Measurements from ENCODE around the gene RPE.

RPE gene

GRCh38 chr2:210046851-210047500 lies 44.5 kb downstream of the RPE start:
- no peak for TF ChIP-seq CTCF (IDR thresholded peaks at IDR 0.05; ENCODE audit: borderline replicate concordance, insufficient read depth, low read depth, low read length)

GRCh38 chr2:210049831-210050230 lies 47.4 kb downstream of the RPE start:
- TF ChIP-seq CTCF (IDR thresholded peaks at IDR 0.05; ENCODE audit: borderline replicate concordance, insufficient read depth, low read depth, low read length) = no peak
- H3K4me3 ChIP-seq (ENCODE audit: low read depth, low read length) = no peak overlapping the region

More at GRCh38 chr2:210046851-210047500, 44.5 kb downstream of the RPE start:
- H3K4me3 ChIP-seq (ENCODE audit: low read depth, low read length) = no peak overlapping the region

GRCh38 chr2:210050885-210051284 lies 48.4 kb downstream of the RPE start:
- no peak for TF ChIP-seq CTCF (IDR thresholded peaks at IDR 0.05; ENCODE audit: borderline replicate concordance, insufficient read depth, low read depth, low read length)
- no peak overlapping the region for H3K4me3 ChIP-seq (ENCODE audit: low read depth, low read length)

GRCh38 chr2:210054696-210055095 lies 52.3 kb downstream of the RPE start:
- TF ChIP-seq CTCF (IDR thresholded peaks at IDR 0.05; ENCODE audit: borderline replicate concordance, insufficient read depth, low read depth, low read length) = no peak
- no peak overlapping the region for H3K4me3 ChIP-seq (ENCODE audit: low read depth, low read length)

- no peak for TF ChIP-seq CTCF (IDR thresholded peaks at IDR 0.05; ENCODE audit: borderline replicate concordance, insufficient read depth, low read depth, low read length)
- H3K4me3 ChIP-seq (ENCODE audit: low read depth, low read length) = no peak overlapping the region
Observed at GRCh38 chr2:210055825-210056224, 53.4 kb downstream of the RPE start.

GRCh38 chr2:210063306-210063705 lies 60.9 kb downstream of the RPE start:
- no peak for TF ChIP-seq CTCF (IDR thresholded peaks at IDR 0.05; ENCODE audit: borderline replicate concordance, insufficient read depth, low read depth, low read length)
- H3K4me3 ChIP-seq (ENCODE audit: low read depth, low read length) = no peak overlapping the region

Measured in GM12875 (cell line).